ENCODE data around the gene KLHL25.

DNA sequence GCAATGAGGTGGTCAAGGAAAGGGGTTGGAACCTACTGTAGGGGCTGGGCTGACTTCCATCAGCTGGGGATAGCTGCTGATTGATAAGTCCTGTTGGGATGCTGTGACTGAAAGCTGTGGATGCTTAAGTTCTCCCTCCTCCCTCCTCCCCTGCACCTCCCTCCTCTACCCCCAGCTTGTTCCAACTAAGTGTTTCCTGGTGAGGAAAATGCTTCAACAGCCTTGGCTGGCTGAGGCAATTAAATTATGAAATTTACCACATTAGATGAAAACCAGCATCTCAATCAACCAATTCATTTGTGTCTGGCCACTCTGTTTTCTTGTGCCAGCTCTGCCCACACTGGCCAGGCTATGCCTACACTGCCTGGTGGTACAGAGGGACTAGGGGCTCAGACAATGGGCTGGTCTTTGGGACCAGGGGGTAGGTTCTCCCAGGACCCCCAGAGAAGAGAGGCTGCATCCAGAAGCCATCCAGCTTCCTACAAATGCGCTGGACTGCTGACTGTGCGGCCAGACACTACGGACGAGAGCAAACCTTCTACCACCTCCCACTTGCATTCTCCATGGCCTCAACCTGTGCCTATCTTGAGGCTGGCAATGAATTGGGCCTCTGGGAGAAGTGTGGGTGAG, 2.5 kb downstream of the KLHL25 start:
- TF ChIP-seq, protein P1, sequence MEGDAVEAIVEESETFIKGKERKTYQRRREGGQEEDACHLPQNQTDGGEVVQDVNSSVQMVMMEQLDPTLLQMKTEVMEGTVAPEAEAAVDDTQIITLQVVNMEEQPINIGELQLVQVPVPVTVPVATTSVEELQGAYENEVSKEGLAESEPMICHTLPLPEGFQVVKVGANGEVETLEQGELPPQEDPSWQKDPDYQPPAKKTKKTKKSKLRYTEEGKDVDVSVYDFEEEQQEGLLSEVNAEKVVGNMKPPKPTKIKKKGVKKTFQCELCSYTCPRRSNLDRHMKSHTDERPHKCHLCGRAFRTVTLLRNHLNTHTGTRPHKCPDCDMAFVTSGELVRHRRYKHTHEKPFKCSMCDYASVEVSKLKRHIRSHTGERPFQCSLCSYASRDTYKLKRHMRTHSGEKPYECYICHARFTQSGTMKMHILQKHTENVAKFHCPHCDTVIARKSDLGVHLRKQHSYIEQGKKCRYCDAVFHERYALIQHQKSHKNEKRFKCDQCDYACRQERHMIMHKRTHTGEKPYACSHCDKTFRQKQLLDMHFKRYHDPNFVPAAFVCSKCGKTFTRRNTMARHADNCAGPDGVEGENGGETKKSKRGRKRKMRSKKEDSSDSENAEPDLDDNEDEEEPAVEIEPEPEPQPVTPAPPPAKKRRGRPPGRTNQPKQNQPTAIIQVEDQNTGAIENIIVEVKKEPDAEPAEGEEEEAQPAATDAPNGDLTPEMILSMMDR (IDR thresholded peaks at IDR 0.05): no peak
- TF ChIP-seq POLR2A (IDR thresholded peaks at IDR 0.05): no peak
